ENCODE data around the gene TNFRSF8. TPM values are rescaled to one million over a fixed set of nuclear protein-coding genes. Genes with fewer than 3 reads are reported as not detected.

TNFRSF8 gene
- total RNA-seq, 1 donor from 2014 or later, result not detected

DNA sequence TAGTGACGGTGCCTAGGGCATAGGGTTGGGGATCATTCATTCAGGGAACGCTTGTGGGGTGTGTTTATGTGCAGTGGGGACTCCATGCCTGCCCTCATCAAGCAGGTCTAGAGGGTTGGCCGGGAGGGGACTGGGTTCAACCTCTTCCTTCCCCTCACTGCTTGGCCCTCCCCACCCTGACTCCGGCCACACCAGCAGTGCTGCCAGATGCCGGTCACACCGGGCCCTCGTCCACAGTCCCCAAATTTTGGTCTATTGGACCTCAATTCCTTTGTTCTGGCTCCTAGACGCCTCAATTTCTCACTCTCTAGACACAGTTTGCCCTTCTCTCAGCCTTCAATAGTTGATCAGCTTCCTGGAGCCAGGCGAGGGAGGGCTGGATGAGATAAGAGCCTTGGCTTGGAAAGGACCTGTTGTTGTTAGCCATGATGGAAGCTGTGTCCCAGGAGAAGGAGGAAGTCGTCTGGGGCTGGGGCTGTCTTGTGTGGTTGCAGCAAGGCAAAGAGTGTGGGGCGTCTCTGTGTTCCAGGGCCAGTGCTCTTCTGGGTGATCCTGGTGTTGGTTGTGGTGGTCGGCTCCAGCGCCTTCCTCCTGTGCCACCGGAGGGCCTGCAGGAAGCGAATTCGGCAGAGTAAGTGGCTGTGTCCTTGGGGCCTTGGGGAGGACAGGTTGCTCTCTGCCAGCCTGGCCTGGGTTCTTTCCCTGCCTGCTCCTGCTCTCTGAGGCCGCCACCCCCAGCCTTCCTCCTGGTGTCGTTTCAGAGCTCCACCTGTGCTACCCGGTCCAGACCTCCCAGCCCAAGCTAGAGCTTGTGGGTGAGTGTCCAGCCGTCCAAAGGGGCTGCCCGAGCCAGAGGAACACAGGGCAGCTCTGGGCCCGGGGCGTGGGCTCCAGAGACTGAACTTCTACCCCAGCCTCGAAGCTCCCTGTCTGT lies 62.6 kb downstream of the TNFRSF8 start:
- Histone ChIP-seq H3K36me3 (ENCODE audit: control insufficient read depth, insufficient read depth, low read length) (no peaks in the 10 kb centered on the region), H3K4me3 (ENCODE audit: low read depth, low read length) (no peak overlapping the region), H3K27me3 (ENCODE audit: control insufficient read depth, insufficient read depth, low read length) (peaks cover 35% of the 10 kb centered on the region)
- TF ChIP-seq, protein P1, sequence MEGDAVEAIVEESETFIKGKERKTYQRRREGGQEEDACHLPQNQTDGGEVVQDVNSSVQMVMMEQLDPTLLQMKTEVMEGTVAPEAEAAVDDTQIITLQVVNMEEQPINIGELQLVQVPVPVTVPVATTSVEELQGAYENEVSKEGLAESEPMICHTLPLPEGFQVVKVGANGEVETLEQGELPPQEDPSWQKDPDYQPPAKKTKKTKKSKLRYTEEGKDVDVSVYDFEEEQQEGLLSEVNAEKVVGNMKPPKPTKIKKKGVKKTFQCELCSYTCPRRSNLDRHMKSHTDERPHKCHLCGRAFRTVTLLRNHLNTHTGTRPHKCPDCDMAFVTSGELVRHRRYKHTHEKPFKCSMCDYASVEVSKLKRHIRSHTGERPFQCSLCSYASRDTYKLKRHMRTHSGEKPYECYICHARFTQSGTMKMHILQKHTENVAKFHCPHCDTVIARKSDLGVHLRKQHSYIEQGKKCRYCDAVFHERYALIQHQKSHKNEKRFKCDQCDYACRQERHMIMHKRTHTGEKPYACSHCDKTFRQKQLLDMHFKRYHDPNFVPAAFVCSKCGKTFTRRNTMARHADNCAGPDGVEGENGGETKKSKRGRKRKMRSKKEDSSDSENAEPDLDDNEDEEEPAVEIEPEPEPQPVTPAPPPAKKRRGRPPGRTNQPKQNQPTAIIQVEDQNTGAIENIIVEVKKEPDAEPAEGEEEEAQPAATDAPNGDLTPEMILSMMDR (IDR thresholded peaks at IDR 0.05; ENCODE audit: insufficient read depth, low read length, severe bottlenecking), result no peak
- FAIRE-seq (no peak), DNase-seq (ENCODE audit: low read depth) (no peak)

DNA sequence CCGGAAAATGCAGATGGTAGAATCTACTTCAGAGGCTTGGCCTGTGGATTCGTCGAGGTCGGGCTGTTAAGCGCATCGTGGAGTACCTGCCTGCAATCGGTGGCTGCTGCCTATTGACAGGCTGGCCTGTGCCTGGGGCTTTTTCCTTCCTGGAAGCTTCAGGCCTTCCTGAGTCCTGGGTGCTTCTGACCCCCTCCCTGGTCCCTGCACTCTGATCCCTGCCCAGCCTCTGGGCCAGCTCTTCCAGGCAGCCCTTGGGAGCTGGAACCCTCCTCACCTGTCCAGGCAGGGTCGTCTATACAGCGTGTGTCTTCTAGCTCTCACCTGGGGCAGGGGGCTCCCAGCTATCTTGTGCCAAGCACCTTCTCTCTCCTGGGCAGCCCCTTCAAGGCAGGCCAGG lies 63.7 kb downstream of the TNFRSF8 start:
- TF ChIP-seq, protein P1 (IDR thresholded peaks at IDR 0.05; ENCODE audit: insufficient read depth, low read length, severe bottlenecking), result no peak
- DNase-seq (ENCODE audit: low read depth), result no peak
- no peak for FAIRE-seq
- H3K27me3 ChIP-seq (ENCODE audit: control insufficient read depth, insufficient read depth, low read length), result peaks cover 32% of the 10 kb centered on the region
- no peaks in the 10 kb centered on the region for H3K36me3 ChIP-seq (ENCODE audit: control insufficient read depth, insufficient read depth, low read length)
- H3K4me3 ChIP-seq (ENCODE audit: low read depth, low read length), result no peak overlapping the region

DNA sequence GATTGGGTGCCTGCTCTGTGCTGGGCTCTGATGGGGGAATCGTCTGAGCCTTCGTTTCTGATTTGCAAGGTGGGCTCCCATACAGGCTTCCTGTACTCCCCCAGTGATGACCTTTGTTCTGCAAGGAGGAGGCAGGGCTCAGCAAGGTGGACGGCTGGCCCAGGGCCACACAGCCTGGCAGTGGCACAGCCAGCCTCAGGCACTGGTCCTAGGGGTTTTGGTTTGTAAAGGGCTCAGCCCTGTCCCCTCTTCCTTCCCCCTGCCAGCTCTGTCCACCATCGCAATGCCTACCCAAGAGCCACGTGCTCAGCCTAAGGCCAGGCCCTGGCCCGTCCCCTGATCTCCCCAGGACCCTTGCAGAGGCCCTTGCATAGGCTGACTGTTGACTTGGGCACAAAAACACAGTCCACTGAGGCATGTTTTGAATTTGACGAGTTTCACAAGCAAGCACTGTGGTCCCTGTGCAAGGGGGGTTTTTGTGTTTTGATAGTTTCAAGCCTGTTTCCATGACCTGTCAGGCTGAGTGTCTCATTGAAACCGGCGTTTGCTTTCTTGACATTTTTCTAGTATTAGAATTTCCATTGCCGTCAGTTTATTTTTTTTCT lies 64.2 kb downstream of the TNFRSF8 start:
- H3K36me3 ChIP-seq (ENCODE audit: control insufficient read depth, insufficient read depth, low read length), result no peaks in the 10 kb centered on the region
- no peak overlapping the region for H3K4me3 ChIP-seq (ENCODE audit: low read depth, low read length)
- DNase-seq (ENCODE audit: low read depth) (no peak), FAIRE-seq (no peak)
- TF ChIP-seq, protein P1 (IDR thresholded peaks at IDR 0.05; ENCODE audit: insufficient read depth, low read length, severe bottlenecking), result no peak
- H3K27me3 ChIP-seq (ENCODE audit: control insufficient read depth, insufficient read depth, low read length), result peaks cover 32% of the 10 kb centered on the region

DNA sequence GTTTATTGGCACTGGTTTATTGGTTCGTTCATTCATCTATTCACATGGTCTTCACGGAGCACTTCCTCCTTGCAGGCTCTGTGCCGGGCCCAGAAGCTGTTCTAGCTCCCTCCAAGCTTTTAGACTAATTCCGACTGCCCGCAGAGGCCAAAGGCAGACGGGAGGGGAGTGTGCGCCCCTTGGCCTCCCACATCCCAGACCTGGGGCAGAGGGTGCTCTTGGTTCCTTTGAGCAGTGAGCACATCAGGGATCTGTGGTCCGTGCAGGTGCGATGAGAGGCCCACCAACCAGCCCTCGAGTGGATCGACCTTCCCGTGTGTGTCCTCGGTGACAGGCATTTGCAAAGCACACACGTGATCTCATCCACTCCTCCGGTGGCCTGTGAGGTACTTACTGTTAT lies 65.0 kb downstream of the TNFRSF8 start:
- TF ChIP-seq, protein P1 (IDR thresholded peaks at IDR 0.05; ENCODE audit: insufficient read depth, low read length, severe bottlenecking), result no peak
- Histone ChIP-seq H3K27me3 (ENCODE audit: control insufficient read depth, insufficient read depth, low read length) (peaks cover 32% of the 10 kb centered on the region), H3K4me3 (ENCODE audit: low read depth, low read length) (no peak overlapping the region), H3K36me3 (ENCODE audit: control insufficient read depth, insufficient read depth, low read length) (no peaks in the 10 kb centered on the region)
- FAIRE-seq, result no peak
- DNase-seq (ENCODE audit: low read depth), result no peak

DNA sequence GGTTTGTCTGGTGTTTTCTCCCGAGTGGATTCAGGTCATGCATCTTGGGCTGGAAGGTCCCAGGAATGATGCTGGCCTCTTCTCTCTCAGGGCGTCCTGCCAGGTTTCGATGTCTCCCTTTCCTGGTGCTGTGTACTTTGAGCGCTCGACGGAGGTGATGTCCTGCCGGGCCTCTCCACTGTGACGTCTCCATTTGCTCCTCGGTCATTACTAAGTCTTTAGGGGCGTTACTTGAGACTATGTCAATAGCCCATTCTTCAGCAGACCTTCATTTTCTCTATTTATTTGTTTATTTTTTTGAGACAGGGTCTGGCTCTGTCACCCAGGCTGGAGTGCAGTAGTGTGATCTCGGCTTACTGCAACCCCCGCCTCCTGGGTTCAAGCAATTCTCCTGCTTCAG lies 66.5 kb downstream of the TNFRSF8 start:
- peaks cover 29% of the 10 kb centered on the region for H3K27me3 ChIP-seq (ENCODE audit: control insufficient read depth, insufficient read depth, low read length)
- TF ChIP-seq, protein P1 (IDR thresholded peaks at IDR 0.05; ENCODE audit: insufficient read depth, low read length, severe bottlenecking), result no peak
- no peak overlapping the region for H3K4me3 ChIP-seq (ENCODE audit: low read depth, low read length)
- H3K36me3 ChIP-seq (ENCODE audit: control insufficient read depth, insufficient read depth, low read length), result no peaks in the 10 kb centered on the region
- DNase-seq (ENCODE audit: low read depth) (no peak), FAIRE-seq (no peak)
